Activated naive CD4-positive, alpha-beta T cell treated with anti-CD3 and anti-CD28 coated beads, Interleukin-2, amount 10 ng/mL, durations not matched to agents 7 days and 5 days (primary cell): ENCODE data around the gene KCNJ6.

ENCODE experiments used
- CTCF ChIA-PET: fragments of 350-600 bp; sonication (Branson Sonifier 250); formaldehyde crosslinking; loops from one replicate; lab custom pipeline; 2021; ENCODE audit warnings: antibody characterized with exemption; lab: Charles Lee
- DNase-seq: peaks from one replicate; pipeline ENCODE4 v3.0.0-alpha.2; 2020
- H3K27ac Mint-ChIP-seq: one replicate; pipeline ENCODE4 v1.8.0; 2021; ENCODE audit warnings: mild to moderate bottlenecking, moderate library complexity, mixed read lengths
- H3K27me3 Mint-ChIP-seq: one replicate; pipeline ENCODE4 v1.8.0; 2021; ENCODE audit warnings: mild to moderate bottlenecking, mixed read lengths
- H3K36me3 Mint-ChIP-seq: one replicate; pipeline ENCODE4 v1.8.0; 2021; ENCODE audit warnings: mixed read lengths
- H3K4me1 Mint-ChIP-seq: one replicate; pipeline ENCODE4 v1.8.0; 2021; ENCODE audit warnings: mixed read lengths
- H3K4me3 Mint-ChIP-seq: one replicate; pipeline ENCODE4 v1.8.0; 2021; ENCODE audit warnings: mild to moderate bottlenecking, moderate library complexity, mixed read lengths
- H3K9me3 Mint-ChIP-seq: one replicate; pipeline ENCODE4 v1.8.0; 2021; ENCODE audit warnings: mixed read lengths

The KCNJ6 gene

GRCh38 chr21:37886120-37886519 lies 30.1 kb downstream of the KCNJ6 start:
- CTCF ChIA-PET: interaction anchor here (1.0 kb wide), 1 partner anchor 9 kb away, joined by 3 read pairs; no protein-coding TSS in a partner anchor
- Mint-ChIP-seq H3K9me3 (no peaks in the 10 kb centered on the region), H3K4me3 (no peak overlapping the region), H3K4me1 (no peaks in the 10 kb centered on the region), H3K27ac (no peak overlapping the region), H3K27me3 (no peaks in the 10 kb centered on the region), H3K36me3 (no peaks in the 10 kb centered on the region)
- no peak for DNase-seq

GRCh38 chr21:37878946-37879660 lies 37.2 kb downstream of the KCNJ6 start:
- Mint-ChIP-seq H3K4me1 (no peaks in the 10 kb centered on the region), H3K27ac (no peak overlapping the region), H3K4me3 (no peak overlapping the region), H3K9me3 (no peaks in the 10 kb centered on the region), H3K27me3 (no peaks in the 10 kb centered on the region), H3K36me3 (no peaks in the 10 kb centered on the region)
- CTCF ChIA-PET: no interaction called here
- no peak for DNase-seq

- CTCF ChIA-PET: interaction anchor here (1.2 kb wide), 1 partner anchor 8 kb away, joined by 3 read pairs; no protein-coding TSS in a partner anchor
- Mint-ChIP-seq H3K27ac (no peak overlapping the region), H3K4me1 (no peaks in the 10 kb centered on the region), H3K4me3 (no peak overlapping the region), H3K36me3 (no peaks in the 10 kb centered on the region), H3K27me3 (no peaks in the 10 kb centered on the region), H3K9me3 (no peaks in the 10 kb centered on the region)
- DNase-seq: no peak
Measured at GRCh38 chr21:37877888-37878684, 38.2 kb downstream of the KCNJ6 start.

- no peak overlapping the region for H3K4me3 Mint-ChIP-seq
- no peak overlapping the region for H3K27ac Mint-ChIP-seq
- no peaks in the 10 kb centered on the region for H3K4me1 Mint-ChIP-seq
- no peaks in the 10 kb centered on the region for H3K36me3 Mint-ChIP-seq
- CTCF ChIA-PET: interaction anchor here (1.2 kb wide), 1 partner anchor 9 kb away, joined by 3 read pairs; no protein-coding TSS in a partner anchor
- H3K9me3 Mint-ChIP-seq: no peaks in the 10 kb centered on the region
- no peak for DNase-seq
- no peaks in the 10 kb centered on the region for H3K27me3 Mint-ChIP-seq
Measured at GRCh38 chr21:37877171-37877570, 39.1 kb downstream of the KCNJ6 start.

- H3K27me3 Mint-ChIP-seq: no peaks in the 10 kb centered on the region
Measured at GRCh38 chr21:37876561-37876960, 39.7 kb downstream of the KCNJ6 start.

GRCh38 chr21:37874904-37875780 lies 41.1 kb downstream of the KCNJ6 start:
- CTCF ChIA-PET: no interaction called here
- no peak for DNase-seq
- Mint-ChIP-seq H3K27ac (no peak overlapping the region), H3K9me3 (no peaks in the 10 kb centered on the region), H3K4me3 (no peak overlapping the region), H3K4me1 (no peaks in the 10 kb centered on the region), H3K27me3 (no peaks in the 10 kb centered on the region), H3K36me3 (no peaks in the 10 kb centered on the region)

More at GRCh38 chr21:37876561-37876960, 39.7 kb downstream of the KCNJ6 start:
- Mint-ChIP-seq H3K9me3 (no peaks in the 10 kb centered on the region), H3K36me3 (no peaks in the 10 kb centered on the region), H3K4me3 (no peak overlapping the region), H3K27ac (no peak overlapping the region), H3K4me1 (no peaks in the 10 kb centered on the region)
- no peak for DNase-seq
- CTCF ChIA-PET: interaction anchor here (1.2 kb wide), 1 partner anchor 10 kb away, joined by 3 read pairs; no protein-coding TSS in a partner anchor

GRCh38 chr21:37874481-37874880 lies 41.8 kb downstream of the KCNJ6 start:
- Mint-ChIP-seq H3K4me1 (no peaks in the 10 kb centered on the region), H3K27ac (no peak overlapping the region), H3K36me3 (no peaks in the 10 kb centered on the region), H3K4me3 (no peak overlapping the region), H3K27me3 (peaks cover 3% of the 10 kb centered on the region), H3K9me3 (no peaks in the 10 kb centered on the region)
- CTCF ChIA-PET: no interaction called here
- no peak for DNase-seq

- Mint-ChIP-seq H3K9me3 (no peaks in the 10 kb centered on the region), H3K27ac (no peak overlapping the region), H3K36me3 (no peaks in the 10 kb centered on the region), H3K4me3 (no peak overlapping the region), H3K4me1 (no peaks in the 10 kb centered on the region), H3K27me3 (peaks cover 3% of the 10 kb centered on the region)
- CTCF ChIA-PET: no interaction called here
- DNase-seq: no peak
Measured at GRCh38 chr21:37873655-37874054, 42.6 kb downstream of the KCNJ6 start.

GRCh38 chr21:37871121-37871862 lies 45.0 kb downstream of the KCNJ6 start:
- CTCF ChIA-PET: no interaction called here
- Mint-ChIP-seq H3K27ac (no peak overlapping the region), H3K27me3 (peaks cover 3% of the 10 kb centered on the region), H3K4me1 (no peaks in the 10 kb centered on the region), H3K4me3 (no peak overlapping the region), H3K9me3 (no peaks in the 10 kb centered on the region), H3K36me3 (no peaks in the 10 kb centered on the region)
- no peak for DNase-seq

GRCh38 chr21:37870221-37870620 lies 46.0 kb downstream of the KCNJ6 start:
- Mint-ChIP-seq H3K36me3 (no peaks in the 10 kb centered on the region), H3K4me1 (no peaks in the 10 kb centered on the region), H3K27ac (no peak overlapping the region), H3K27me3 (peaks cover 3% of the 10 kb centered on the region), H3K4me3 (no peak overlapping the region), H3K9me3 (no peaks in the 10 kb centered on the region)
- DNase-seq: no peak
- CTCF ChIA-PET: no interaction called here

GRCh38 chr21:37869661-37870060 lies 46.6 kb downstream of the KCNJ6 start:
- H3K27me3 Mint-ChIP-seq: peaks cover 3% of the 10 kb centered on the region
- CTCF ChIA-PET: no interaction called here
- DNase-seq: no peak
- H3K4me1 Mint-ChIP-seq: no peaks in the 10 kb centered on the region
- no peaks in the 10 kb centered on the region for H3K36me3 Mint-ChIP-seq
- H3K27ac Mint-ChIP-seq: no peak overlapping the region
- no peak overlapping the region for H3K4me3 Mint-ChIP-seq
- H3K9me3 Mint-ChIP-seq: no peaks in the 10 kb centered on the region

- peaks cover 3% of the 10 kb centered on the region for H3K27me3 Mint-ChIP-seq
- H3K4me1 Mint-ChIP-seq: no peaks in the 10 kb centered on the region
- no peaks in the 10 kb centered on the region for H3K36me3 Mint-ChIP-seq
- no peak overlapping the region for H3K4me3 Mint-ChIP-seq
- H3K9me3 Mint-ChIP-seq: no peaks in the 10 kb centered on the region
- no peak overlapping the region for H3K27ac Mint-ChIP-seq
- CTCF ChIA-PET: no interaction called here
- no peak for DNase-seq
Measured at GRCh38 chr21:37868446-37869295, 47.6 kb downstream of the KCNJ6 start.

GRCh38 chr21:37866027-37866426 lies 50.2 kb downstream of the KCNJ6 start:
- no peaks in the 10 kb centered on the region for H3K4me1 Mint-ChIP-seq
- no peaks in the 10 kb centered on the region for H3K9me3 Mint-ChIP-seq
- H3K27me3 Mint-ChIP-seq: peaks cover 3% of the 10 kb centered on the region
- no peak overlapping the region for H3K4me3 Mint-ChIP-seq
- H3K27ac Mint-ChIP-seq: no peak overlapping the region
- DNase-seq: no peak
- H3K36me3 Mint-ChIP-seq: no peaks in the 10 kb centered on the region
- CTCF ChIA-PET: no interaction called here
